ENCODE data around the gene ACTN1.

Gene ACTN1

DNA sequence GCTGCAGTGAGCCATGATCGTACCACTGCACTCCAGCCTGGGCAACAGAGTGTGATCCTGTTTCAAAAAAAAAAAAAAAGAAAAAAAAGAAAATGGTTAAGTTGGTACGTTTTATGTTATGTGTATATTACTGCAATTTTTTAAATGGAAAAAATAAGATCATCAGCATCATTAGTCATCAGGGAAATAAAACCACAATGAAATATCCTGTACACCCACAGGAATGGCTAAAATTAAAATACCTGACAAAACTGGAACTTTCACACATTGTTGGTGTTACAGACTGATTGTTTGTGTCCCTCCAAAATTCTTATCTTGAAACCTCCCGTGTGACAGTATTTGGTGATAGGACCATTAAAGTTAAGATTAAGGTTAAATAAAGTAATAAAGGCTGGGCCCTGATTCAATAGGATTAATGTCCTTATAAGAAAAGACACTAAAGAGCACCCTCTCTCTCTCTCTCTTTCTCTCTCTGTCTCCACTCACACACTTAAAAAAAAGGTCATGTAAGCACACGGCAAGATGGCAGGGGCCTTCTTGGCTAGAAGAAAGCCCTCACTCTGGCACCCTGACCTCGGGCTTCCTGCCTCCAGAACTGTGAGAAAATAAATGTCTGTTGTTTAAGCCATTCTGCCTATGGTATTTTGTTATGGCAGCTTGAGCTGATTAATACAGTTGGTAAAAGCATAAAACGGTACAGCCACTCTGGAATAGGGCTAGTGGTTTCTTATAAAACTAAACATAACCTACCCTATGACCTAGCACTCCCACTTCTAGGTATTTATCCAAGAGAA, 137.9 kb downstream of the ACTN1 start:
- CTCF ChIA-PET = no interaction called here
- TF ChIP-seq ZNF19 (tag by site-specific recombination; IDR thresholded peaks at IDR 0.05; ENCODE audit: low read depth) (no peak), ZNF530 (tag by site-specific recombination; IDR thresholded peaks at IDR 0.05; ENCODE audit: low read depth) (no peak), ZNF626 (tag by site-specific recombination; IDR thresholded peaks at IDR 0.05) (no peak), OVOL3 (tag by site-specific recombination; IDR thresholded peaks at IDR 0.05) (no peak), SP7 (tag by site-specific recombination; IDR thresholded peaks at IDR 0.05) (no peak), IKZF3 (tag by site-specific recombination; IDR thresholded peaks at IDR 0.05) (no peak), ZNF239 (tag by site-specific recombination; IDR thresholded peaks at IDR 0.05) (no peak), ZBTB7A (tag by site-specific recombination; IDR thresholded peaks at IDR 0.05; ENCODE audit: low read depth) (no peak), ZNF16 (tag by site-specific recombination; IDR thresholded peaks at IDR 0.05; ENCODE audit: low read depth) (no peak), ZNF324 (tag by site-specific recombination; IDR thresholded peaks at IDR 0.05) (no peak), ZNF426 (tag by site-specific recombination; IDR thresholded peaks at IDR 0.05) (no peak), ZNF121 (tag by site-specific recombination; IDR thresholded peaks at IDR 0.05) (no peak)
- TF ChIP-seq, protein P1, sequence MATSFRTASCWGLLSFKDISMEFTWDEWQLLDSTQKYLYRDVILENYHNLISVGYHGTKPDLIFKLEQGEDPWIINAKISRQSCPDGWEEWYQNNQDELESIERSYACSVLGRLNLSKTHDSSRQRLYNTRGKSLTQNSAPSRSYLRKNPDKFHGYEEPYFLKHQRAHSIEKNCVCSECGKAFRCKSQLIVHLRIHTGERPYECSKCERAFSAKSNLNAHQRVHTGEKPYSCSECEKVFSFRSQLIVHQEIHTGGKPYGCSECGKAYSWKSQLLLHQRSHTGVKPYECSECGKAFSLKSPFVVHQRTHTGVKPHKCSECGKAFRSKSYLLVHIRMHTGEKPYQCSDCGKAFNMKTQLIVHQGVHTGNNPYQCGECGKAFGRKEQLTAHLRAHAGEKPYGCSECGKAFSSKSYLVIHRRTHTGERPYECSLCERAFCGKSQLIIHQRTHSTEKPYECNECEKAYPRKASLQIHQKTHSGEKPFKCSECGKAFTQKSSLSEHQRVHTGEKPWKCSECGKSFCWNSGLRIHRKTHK (tag by site-specific recombination; IDR thresholded peaks at IDR 0.05) = no peak
- TF ChIP-seq, protein P2, sequence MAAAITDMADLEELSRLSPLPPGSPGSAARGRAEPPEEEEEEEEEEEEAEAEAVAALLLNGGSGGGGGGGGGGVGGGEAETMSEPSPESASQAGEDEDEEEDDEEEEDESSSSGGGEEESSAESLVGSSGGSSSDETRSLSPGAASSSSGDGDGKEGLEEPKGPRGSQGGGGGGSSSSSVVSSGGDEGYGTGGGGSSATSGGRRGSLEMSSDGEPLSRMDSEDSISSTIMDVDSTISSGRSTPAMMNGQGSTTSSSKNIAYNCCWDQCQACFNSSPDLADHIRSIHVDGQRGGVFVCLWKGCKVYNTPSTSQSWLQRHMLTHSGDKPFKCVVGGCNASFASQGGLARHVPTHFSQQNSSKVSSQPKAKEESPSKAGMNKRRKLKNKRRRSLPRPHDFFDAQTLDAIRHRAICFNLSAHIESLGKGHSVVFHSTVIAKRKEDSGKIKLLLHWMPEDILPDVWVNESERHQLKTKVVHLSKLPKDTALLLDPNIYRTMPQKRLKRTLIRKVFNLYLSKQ (tag by site-specific recombination; IDR thresholded peaks at IDR 0.05; ENCODE audit: borderline replicate concordance) = no peak
- no peaks in the 10 kb centered on the region for H3K36me3 ChIP-seq (ENCODE audit: control insufficient read depth in 2 of 2, insufficient read depth in 1 of 2, low read length in 2 of 2)
- H3K4me1 ChIP-seq (ENCODE audit: control insufficient read depth, insufficient read depth, low read length) = 0 out of 2 replicates have a peak, but pooled peaks cover 3% of the 10 kb centered on the region
- POLR2A ChIA-PET = no interaction called here
- H3K4me3 ChIP-seq (ENCODE audit: low read depth, low read length) = no peak overlapping the region
- no peak overlapping the region for H3K27ac ChIP-seq (ENCODE audit: extremely low read depth, low read depth, low read length)
- no peaks in the 10 kb centered on the region for H3K9me3 ChIP-seq (ENCODE audit: control insufficient read depth, insufficient read depth, low read depth, low read length)

GRCh38 chr14:68840454-68840853, 138.6 kb downstream of the ACTN1 start:
- TF ChIP-seq ZNF37A (tag by site-specific recombination; IDR thresholded peaks at IDR 0.05) (no peak), ZNF239 (tag by site-specific recombination; IDR thresholded peaks at IDR 0.05) (no peak), ZNF501 (tag by site-specific recombination; IDR thresholded peaks at IDR 0.05) (no peak), ZSCAN16 (tag by site-specific recombination; IDR thresholded peaks at IDR 0.05) (no peak), ZNF433 (tag by site-specific recombination; IDR thresholded peaks at IDR 0.05; ENCODE audit: low read depth) (no peak), ZNF747 (tag by site-specific recombination; IDR thresholded peaks at IDR 0.05) (no peak), ZNF530 (tag by site-specific recombination; IDR thresholded peaks at IDR 0.05; ENCODE audit: low read depth) (no peak)
- H3K27ac ChIP-seq (ENCODE audit: extremely low read depth, low read depth, low read length) = no peak overlapping the region
- ChIA-PET POLR2A (no interaction called here), CTCF (interaction anchor here (1.0 kb wide), 1 partner anchor 15 kb away, joined by 5 read pairs; no protein-coding TSS in a partner anchor)
- 0 out of 2 replicates have a peak, but pooled peaks cover 3% of the 10 kb centered on the region for H3K4me1 ChIP-seq (ENCODE audit: control insufficient read depth, insufficient read depth, low read length)
- no peaks in the 10 kb centered on the region for H3K36me3 ChIP-seq (ENCODE audit: control insufficient read depth in 2 of 2, insufficient read depth in 1 of 2, low read length in 2 of 2)
- no peak overlapping the region for H3K4me3 ChIP-seq (ENCODE audit: low read depth, low read length)
- no peaks in the 10 kb centered on the region for H3K9me3 ChIP-seq (ENCODE audit: control insufficient read depth, insufficient read depth, low read depth, low read length)

DNA sequence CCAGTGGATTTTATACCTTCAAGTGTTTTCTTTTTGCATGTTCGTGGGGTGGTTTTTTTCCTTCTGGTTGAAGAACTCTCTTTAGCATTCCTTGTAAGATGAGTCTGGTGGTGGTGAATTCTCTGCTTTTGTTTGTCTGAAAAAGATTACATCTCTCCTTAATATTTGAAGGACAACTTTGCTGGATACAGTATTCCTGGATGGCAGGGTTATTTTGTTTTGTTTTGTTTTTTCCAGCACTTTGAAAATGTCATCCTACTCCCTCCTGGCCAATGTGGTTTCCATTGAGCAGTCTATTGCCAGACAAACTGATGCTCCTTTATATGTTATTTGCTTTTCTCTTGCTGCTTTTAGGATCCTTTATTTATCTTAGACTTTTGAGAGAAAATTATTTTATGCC, 143.0 kb downstream of the ACTN1 start:
- Histone ChIP-seq H3K4me1 (ENCODE audit: control insufficient read depth, insufficient read depth, low read length) (no peaks in the 10 kb centered on the region), H3K9me3 (ENCODE audit: control insufficient read depth, insufficient read depth, low read depth, low read length) (no peaks in the 10 kb centered on the region), H3K4me3 (ENCODE audit: low read depth, low read length) (no peak overlapping the region), H3K27ac (ENCODE audit: extremely low read depth, low read depth, low read length) (no peak overlapping the region), H3K36me3 (ENCODE audit: control insufficient read depth in 2 of 2, insufficient read depth in 1 of 2, low read length in 2 of 2) (no peaks in the 10 kb centered on the region)
- TF ChIP-seq ZEB2 (tag by site-specific recombination; IDR thresholded peaks at IDR 0.05) = no peak
- peak; percentile 97 for TF ChIP-seq SETDB1 (IDR thresholded peaks at IDR 0.05; ENCODE audit: insufficient read length, low read length)
- TF ChIP-seq ZNF513 (tag by site-specific recombination; IDR thresholded peaks at IDR 0.05) = no peak
- POLR2A ChIA-PET = no interaction called here
- CTCF ChIA-PET = no interaction called here
